Endodermal cell (in vitro differentiated cells): ENCODE measurements around the gene CSDE1. TPM values are rescaled to one million over a fixed set of nuclear protein-coding genes. Genes with fewer than 3 reads are reported as not detected.

Experiments
- DNase-seq: peaks from one replicate; pipeline ENCODE4 v3.0.0-alpha.2; 2017
- H3K27ac ChIP-seq: 2 replicates; pipeline ENCODE4 v1.5.1; 2013; ENCODE audit warnings: mild to moderate bottlenecking, low read depth, low read length, moderate library complexity
- H3K27me3 ChIP-seq: 2 replicates; pipeline ENCODE4 v1.6.1; 2013; ENCODE audit warnings: mild to moderate bottlenecking, low read length, moderate library complexity; ENCODE audit not compliant: insufficient read depth, control insufficient read depth, poor library complexity, severe bottlenecking
- H3K36me3 ChIP-seq: 2 replicates; pipeline ENCODE4 v1.7.0; 2013; ENCODE audit warnings: mild to moderate bottlenecking, low read length, moderate library complexity; ENCODE audit not compliant: control insufficient read depth, insufficient read depth
- H3K4me1 ChIP-seq: one replicate; pipeline ENCODE4 v1.7.0; 2013; ENCODE audit warnings: low read length; ENCODE audit not compliant: control insufficient read depth, insufficient read depth
- H3K4me3 ChIP-seq: 2 replicates; pipeline ENCODE4 v1.5.1; 2013; ENCODE audit warnings: mild to moderate bottlenecking, low read length, moderate library complexity
- H3K9ac ChIP-seq: 2 replicates; pipeline ENCODE4 v1.6.1; 2013; ENCODE audit warnings: mild to moderate bottlenecking, low read length, moderate library complexity; ENCODE audit not compliant: poor library complexity, severe bottlenecking; ENCODE audit errors: extremely low read depth
- H3K9me3 ChIP-seq: 2 replicates; pipeline ENCODE4 v1.6.1; 2013; ENCODE audit warnings: mild to moderate bottlenecking, low read length, moderate library complexity; ENCODE audit not compliant: control insufficient read depth
- H3K27ac Mint-ChIP-seq: 2 replicates; pipeline ENCODE4 v1.8.0; 2020; ENCODE audit warnings: mixed read lengths
- H3K27me3 Mint-ChIP-seq: 2 replicates; pipeline ENCODE4 v1.8.0; 2021; ENCODE audit warnings: mild to moderate bottlenecking, mixed read lengths; ENCODE audit not compliant: insufficient read depth
- H3K36me3 Mint-ChIP-seq: 2 replicates; pipeline ENCODE4 v1.8.0; 2020; ENCODE audit warnings: low read depth, mixed read lengths
- H3K4me1 Mint-ChIP-seq: 2 replicates; pipeline ENCODE4 v1.8.0; 2020; ENCODE audit warnings: mixed read lengths
- H3K4me3 Mint-ChIP-seq: 2 replicates; pipeline ENCODE4 v1.8.0; 2020; ENCODE audit warnings: mild to moderate bottlenecking, moderate library complexity, mixed read lengths
- H3K9me3 Mint-ChIP-seq: 2 replicates; pipeline ENCODE4 v1.8.0; 2020; ENCODE audit warnings: mild to moderate bottlenecking, mixed read lengths
- CTCF ChIP-seq: fragments of 200-600 bp; sonication (generic); conservative IDR thresholded peaks from 2 replicates; pipeline ENCODE4 v1.5.0; 2021; ENCODE audit warnings: antibody characterized with exemption, mild to moderate bottlenecking
- WGBS, 2 experiments: methylation state at CpG; one replicate each; pipeline versions ENCODE4 v1.1.5 to v1.1.7; 2013; ENCODE audit warnings: missing lambda C conversion rate in 2 of 2, mixed read lengths in 1 of 2; ENCODE audit not compliant: insufficient coverage in 1 of 2, insufficient read length in 1 of 2; 5-methylcytosine and 5-hydroxymethylcytosine counted together
- total RNA-seq, 2 donors: library from RNA; stranded (reverse); fragmentation: NEBNext Ultra II Directional in 1 of 2; extraction: Animal tissue kit (Norgen Biotek cat#: 25700) in 1 of 2; gene quantifications; 2 replicates in 1 of 2; 3 replicates in 1 of 2; pipeline ENCODE4 v1.2.1, GENCODE V29; 2021

Gene CSDE1
- total RNA-seq, 2 donors from 2014 or later = 491 to 517 TPM

DNA sequence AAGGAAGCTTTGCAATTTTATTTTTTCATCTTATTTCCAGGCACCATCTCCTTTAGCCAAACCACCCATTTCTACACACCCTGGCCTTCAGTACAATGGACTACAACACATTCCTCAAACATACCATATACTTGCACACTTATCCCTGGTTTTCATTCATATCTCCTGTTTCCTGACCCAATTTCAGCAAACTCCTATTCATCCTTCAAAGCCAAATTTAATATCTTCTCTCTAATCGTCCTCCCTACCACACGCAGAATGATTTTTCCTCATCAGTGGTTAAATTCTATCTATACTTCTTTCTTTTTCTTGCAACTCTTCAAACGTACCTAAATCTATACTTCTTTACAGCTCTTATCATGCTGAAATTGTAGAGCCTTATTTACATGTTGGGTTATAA is 90.8 kb downstream of the CSDE1 start:
- H3K27me3 Mint-ChIP-seq = peaks cover 6% of the 10 kb centered on the region
- no peaks in the 10 kb centered on the region for H3K9me3 ChIP-seq
- H3K4me1 ChIP-seq = no peaks in the 10 kb centered on the region

More for the DNA sequence above, 90.8 kb downstream of the CSDE1 start:
- TF ChIP-seq CTCF = no peak
- H3K9ac ChIP-seq = no peak overlapping the region
- H3K4me3 ChIP-seq = peak overlapping the region; percentile 83
- H3K4me1 Mint-ChIP-seq = peaks cover 30% of the 10 kb centered on the region
- peaks cover 1% of the 10 kb centered on the region for H3K36me3 Mint-ChIP-seq
- H3K9me3 Mint-ChIP-seq = no peaks in the 10 kb centered on the region
- H3K27me3 ChIP-seq = peaks cover 5% of the 10 kb centered on the region
- 67 to 80% methylated on average over 2 to 3 of the region's 3 CpGs for WGBS, 2 experiments
- H3K36me3 ChIP-seq = no peaks in the 10 kb centered on the region
- H3K27ac Mint-ChIP-seq = no peak overlapping the region
- H3K27ac ChIP-seq = no peak overlapping the region
- no peak for DNase-seq
- H3K4me3 Mint-ChIP-seq = peak overlapping the region; percentile 78

Other genes with a start within 250 kb of the CSDE1 start
- gene TRIM33, start 246.8 kb downstream of the CSDE1 start, total RNA-seq = 10 to 100 TPM; 47.2 to 50.6 TPM
- 10 to 100 TPM; 56.8 to 56.9 TPM for gene BCAS2, start 176.4 kb downstream of the CSDE1 start, total RNA-seq
- gene DENND2C, start 87.9 kb downstream of the CSDE1 start, total RNA-seq = 10 to 100 TPM; 25.6 to 40.3 TPM
- not detected for gene AMPD1, start 62.4 kb downstream of the CSDE1 start, total RNA-seq
- gene NRAS, start 41.2 kb downstream of the CSDE1 start, total RNA-seq = 10 to 100 TPM; 75.0 to 78.0 TPM
- 10 to 100 TPM; 69.0 to 72.2 TPM for gene SIKE1, start 22.7 kb upstream of the CSDE1 start, total RNA-seq
- not detected for gene SYCP1, start 96.9 kb upstream of the CSDE1 start, total RNA-seq